HG03103 (cell line): Measurements from ENCODE around the gene KRT14.

Source experiments
- ATAC-seq: cut with Tn5 transposase; IDR thresholded peaks from one replicate; pipeline ENCODE4 v1.9.1; 2021; ENCODE audit warnings: low read depth; ENCODE audit not compliant: unreplicated experiment

Gene KRT14

DNA sequence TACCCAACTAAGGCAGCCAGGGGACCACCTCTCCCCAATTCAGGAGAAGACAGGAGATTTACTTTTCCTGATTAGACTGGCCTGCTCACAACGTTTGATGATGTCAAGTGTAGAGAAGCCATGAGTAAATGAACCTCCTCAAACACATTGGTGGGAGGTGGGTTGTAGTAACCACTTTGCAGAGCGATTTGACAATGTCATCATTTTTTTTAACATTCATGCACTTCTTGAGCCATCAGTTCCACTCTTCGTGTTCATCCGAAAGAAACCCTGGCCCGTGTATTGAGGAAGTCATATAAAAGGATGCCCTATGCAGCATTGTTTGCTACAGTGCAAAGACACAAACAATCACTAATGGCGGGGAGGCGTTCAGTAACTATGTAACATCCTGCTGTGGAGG is 53.1 kb downstream of the KRT14 start:
- ATAC-seq: no peak

DNA sequence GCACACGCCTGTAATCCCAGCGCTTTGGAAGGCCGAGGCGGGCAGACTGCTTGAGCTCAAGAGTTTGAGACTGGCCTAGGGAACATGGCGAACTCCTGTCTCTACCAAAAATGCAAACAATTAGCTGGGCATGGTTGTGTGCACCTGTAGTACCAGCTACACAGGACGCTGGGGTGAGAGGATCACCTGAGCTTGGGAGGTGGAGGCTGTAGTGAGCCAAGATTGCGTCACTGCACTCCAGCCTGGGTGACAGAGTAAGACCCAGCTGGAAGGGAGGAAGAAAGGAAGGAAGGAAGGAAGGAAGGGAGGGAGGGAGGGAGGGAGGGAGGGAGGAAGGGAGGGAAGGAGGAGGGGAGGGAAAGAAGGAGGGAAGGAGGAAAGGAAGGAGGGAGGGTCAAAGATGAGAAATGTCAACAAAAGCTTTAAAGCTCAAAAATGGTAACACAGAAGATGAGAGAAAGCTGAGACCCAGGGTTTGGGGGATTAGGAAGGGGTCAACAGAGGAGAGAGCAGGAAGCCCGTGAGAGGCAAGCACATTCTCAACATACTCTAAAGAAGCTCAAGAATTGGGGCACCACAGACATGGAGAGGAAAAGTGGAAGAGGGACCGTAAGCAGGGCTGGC is 53.6 kb downstream of the KRT14 start:
- ATAC-seq: no peak
